Keratinocyte (primary cell): ENCODE data around the gene NDUFS6. TPM values are rescaled to one million over a fixed set of nuclear protein-coding genes. Genes with fewer than 3 reads are reported as not detected.

Experiments
- DNase-seq: peaks from one replicate; pipeline ENCODE4 v3.0.0-alpha.2; 2011; ENCODE audit warnings: low read depth, missing footprints, low spot score
- FAIRE-seq: peaks from 2 replicates; lab custom pipeline; 2011; peaks lifted over from hg19 to GRCh38; lab: Jason Lieb, UNC
- H2AFZ ChIP-seq: 2 replicates; pipeline ENCODE4 v1.6.0; 2012; ENCODE audit warnings: low read length, control low read depth, inconsistent platforms; ENCODE audit not compliant: control insufficient read depth
- H3K27ac ChIP-seq: 2 replicates; pipeline ENCODE4 v1.5.1; 2011; ENCODE audit warnings: low read length; ENCODE audit not compliant: control insufficient read depth, insufficient read depth
- H3K27me3 ChIP-seq: 3 replicates; pipeline ENCODE4 v1.6.0; 2011; ENCODE audit warnings: low read length; ENCODE audit not compliant: control insufficient read depth, insufficient read depth; ENCODE audit errors: extremely low read depth
- H3K36me3 ChIP-seq, 2 experiments: 2 replicates in 1 of 2; 3 replicates in 1 of 2; pipeline ENCODE4 v1.5.1; 2011; ENCODE audit warnings: low read length in 2 of 2, mild to moderate bottlenecking in 1 of 2; ENCODE audit not compliant: control insufficient read depth in 2 of 2, insufficient read depth in 2 of 2; ENCODE audit errors: extremely low read depth in 1 of 2
- H3K4me1 ChIP-seq: 3 replicates; pipeline ENCODE4 v1.5.1; 2011; ENCODE audit warnings: low read length; ENCODE audit not compliant: control insufficient read depth, insufficient read depth; ENCODE audit errors: extremely low read depth
- H3K4me2 ChIP-seq: 3 replicates; pipeline ENCODE4 v1.6.0; 2011; ENCODE audit warnings: low read depth, low read length; ENCODE audit not compliant: control insufficient read depth, insufficient read depth; ENCODE audit errors: extremely low read depth
- H3K4me3 ChIP-seq, 3 experiments: fragments of 200-600 bp in 1 of 3; sonication (generic) in 1 of 3; 2 replicates in 2 of 3; 3 replicates in 1 of 3; pipeline ENCODE4 v1.5.1; 2011 to 2016; ENCODE audit warnings: low read length in 3 of 3, mild to moderate bottlenecking in 3 of 3, control low read depth in 2 of 3, inconsistent platforms in 1 of 3, low read depth in 1 of 3, mixed read lengths in 1 of 3, mixed run types in 1 of 3, moderate library complexity in 1 of 3; ENCODE audit not compliant: control insufficient read depth in 2 of 3, insufficient read depth in 2 of 3; ENCODE audit errors: extremely low read depth in 1 of 3
- H3K79me2 ChIP-seq: 2 replicates; pipeline ENCODE4 v1.6.0; 2012; ENCODE audit warnings: low read length; ENCODE audit not compliant: control insufficient read depth, insufficient read depth
- H3K9ac ChIP-seq: 3 replicates; pipeline ENCODE4 v1.6.0; 2011; ENCODE audit warnings: low read length; ENCODE audit not compliant: control insufficient read depth, insufficient read depth; ENCODE audit errors: extremely low read depth
- H3K9me1 ChIP-seq: 3 replicates; pipeline ENCODE4 v1.6.0; 2011; ENCODE audit warnings: low read length; ENCODE audit not compliant: control insufficient read depth, insufficient read depth; ENCODE audit errors: extremely low read depth
- H3K9me3 ChIP-seq: 2 replicates; pipeline ENCODE4 v1.5.1; 2012; ENCODE audit warnings: low read depth, low read length; ENCODE audit not compliant: control insufficient read depth
- H4K20me1 ChIP-seq: 3 replicates; pipeline ENCODE4 v1.6.0; 2011; ENCODE audit warnings: low read length; ENCODE audit not compliant: control insufficient read depth, insufficient read depth; ENCODE audit errors: extremely low read depth
- EZH2 ChIP-seq: IDR thresholded peaks from one replicate; pipeline ENCODE4 v1.6.1; 2012; ENCODE audit warnings: inconsistent platforms, mild to moderate bottlenecking, low read length, moderate library complexity
- dilution Hi-C: fragments of 300-500 bp; cut with MboI; formaldehyde crosslinking; loops from one replicate; pipeline ENCODE4 v1.7.0; 2020; ENCODE audit warnings: low sequenced_read_pairs; ENCODE audit not compliant: extremely low pct_ligation_motif_present
- polyA plus RNA-seq, 5 experiments: library from polyadenylated mRNA; depleted of rRNA in 3 of 5; stranded (reverse) in 3 of 5; stranded (forward) in 1 of 5; unstranded in 1 of 5; fragments of >200 nt; gene quantifications; 1 replicate in 1 of 5; 2 replicates in 3 of 5; 3 replicates in 1 of 5; pipeline versions ENCODE4 v1.2.1 to v1.2.3, GENCODE V29; 2011 to 2012; ENCODE audit warnings: missing spikeins in 2 of 5, low read depth in 1 of 5, low replicate concordance in 1 of 5
- TF ChIP-seq, protein P1 (sequence below), 3 experiments: IDR thresholded peaks in 1 of 3; conservative IDR thresholded peaks in 1 of 3; optimal IDR thresholded peaks in 1 of 3; 2 replicates in 2 of 3; 3 replicates in 1 of 3; pipeline versions ENCODE3 to v1.5.1; 2011; ENCODE audit warnings: low read length in 3 of 3, mild to moderate bottlenecking in 3 of 3, moderate library complexity in 2 of 3, control low read depth in 1 of 3, inconsistent platforms in 1 of 3; ENCODE audit not compliant: insufficient read depth in 2 of 3; ENCODE audit errors: extremely low read depth in 1 of 3

The NDUFS6 gene
- polyA plus RNA-seq, 1 donor (not counting 4 experiments of a cell fraction or from before 2014, with no cell fraction given), result 66.3 TPM

DNA sequence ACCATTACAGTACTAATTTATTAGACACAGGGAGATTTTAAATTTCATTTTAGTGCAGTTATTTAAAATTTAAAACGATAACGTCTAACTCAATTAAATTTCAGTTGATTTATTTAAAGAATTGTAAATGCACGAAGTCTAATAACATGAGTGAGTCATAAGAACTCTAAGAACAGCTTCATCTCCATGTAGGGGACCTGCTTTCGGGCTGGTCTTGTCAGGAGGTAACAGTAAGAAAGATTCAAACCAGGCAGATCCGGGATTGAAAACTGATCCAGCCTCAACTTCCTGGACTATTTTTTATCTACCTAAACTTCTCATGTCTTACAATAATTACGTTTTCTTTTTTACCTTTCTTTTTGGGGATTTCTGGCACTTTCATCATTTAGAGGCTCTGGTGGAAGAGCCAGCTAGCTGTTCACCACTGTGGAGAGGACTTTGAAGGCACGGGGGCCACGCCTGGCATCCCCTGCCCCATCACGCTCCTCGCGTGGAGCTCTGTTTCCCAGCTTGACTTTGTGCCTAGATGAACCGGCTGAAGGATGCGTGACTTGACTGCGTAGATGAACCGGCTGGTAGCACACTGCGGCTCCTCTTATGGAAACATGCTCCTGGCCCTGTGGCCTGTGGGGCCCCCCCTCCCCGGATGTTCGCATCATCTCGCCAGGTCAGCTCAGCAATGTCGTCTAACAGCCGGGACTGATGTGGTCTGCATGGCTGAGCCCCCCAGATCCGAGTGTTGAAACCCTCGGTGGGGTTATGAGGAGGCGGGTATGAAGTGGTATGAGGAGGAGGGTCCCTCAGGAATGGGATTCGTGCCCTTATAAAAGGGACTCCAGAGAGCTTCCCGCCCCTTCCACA lies 26.0 kb downstream of the NDUFS6 start:
- Histone ChIP-seq H3K79me2 (no peaks in the 10 kb centered on the region), H3K4me2 (peak overlapping the region; percentile 27), H4K20me1 (no peaks in the 10 kb centered on the region), H3K9ac (no peak overlapping the region), H2AFZ (no peak overlapping the region), H3K9me3 (no peaks in the 10 kb centered on the region), H3K4me3 (no peak overlapping the region), H3K4me1 (no peaks in the 10 kb centered on the region), H3K27ac (no peak overlapping the region), H3K9me1 (no peaks in the 10 kb centered on the region), H3K36me3 (peaks cover 0 to 8% of the 10 kb centered on the region in 2 experiments), H3K27me3 (no peaks in the 10 kb centered on the region)
- dilution Hi-C loops, result no loop called here
- no peak for TF ChIP-seq EZH2
- TF ChIP-seq, protein P1, sequence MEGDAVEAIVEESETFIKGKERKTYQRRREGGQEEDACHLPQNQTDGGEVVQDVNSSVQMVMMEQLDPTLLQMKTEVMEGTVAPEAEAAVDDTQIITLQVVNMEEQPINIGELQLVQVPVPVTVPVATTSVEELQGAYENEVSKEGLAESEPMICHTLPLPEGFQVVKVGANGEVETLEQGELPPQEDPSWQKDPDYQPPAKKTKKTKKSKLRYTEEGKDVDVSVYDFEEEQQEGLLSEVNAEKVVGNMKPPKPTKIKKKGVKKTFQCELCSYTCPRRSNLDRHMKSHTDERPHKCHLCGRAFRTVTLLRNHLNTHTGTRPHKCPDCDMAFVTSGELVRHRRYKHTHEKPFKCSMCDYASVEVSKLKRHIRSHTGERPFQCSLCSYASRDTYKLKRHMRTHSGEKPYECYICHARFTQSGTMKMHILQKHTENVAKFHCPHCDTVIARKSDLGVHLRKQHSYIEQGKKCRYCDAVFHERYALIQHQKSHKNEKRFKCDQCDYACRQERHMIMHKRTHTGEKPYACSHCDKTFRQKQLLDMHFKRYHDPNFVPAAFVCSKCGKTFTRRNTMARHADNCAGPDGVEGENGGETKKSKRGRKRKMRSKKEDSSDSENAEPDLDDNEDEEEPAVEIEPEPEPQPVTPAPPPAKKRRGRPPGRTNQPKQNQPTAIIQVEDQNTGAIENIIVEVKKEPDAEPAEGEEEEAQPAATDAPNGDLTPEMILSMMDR (optimal IDR thresholded peaks at IDR 0.05 in 1 of 3, IDR thresholded peaks at IDR 0.05 in 1 of 3, conservative IDR thresholded peaks at IDR 0.05 in 1 of 3; ENCODE audit: extremely low read depth in 1 of 3, insufficient read depth in 2 of 3, low read length in 3 of 3), result no peak
- FAIRE-seq (no peak), DNase-seq (no peak)

DNA sequence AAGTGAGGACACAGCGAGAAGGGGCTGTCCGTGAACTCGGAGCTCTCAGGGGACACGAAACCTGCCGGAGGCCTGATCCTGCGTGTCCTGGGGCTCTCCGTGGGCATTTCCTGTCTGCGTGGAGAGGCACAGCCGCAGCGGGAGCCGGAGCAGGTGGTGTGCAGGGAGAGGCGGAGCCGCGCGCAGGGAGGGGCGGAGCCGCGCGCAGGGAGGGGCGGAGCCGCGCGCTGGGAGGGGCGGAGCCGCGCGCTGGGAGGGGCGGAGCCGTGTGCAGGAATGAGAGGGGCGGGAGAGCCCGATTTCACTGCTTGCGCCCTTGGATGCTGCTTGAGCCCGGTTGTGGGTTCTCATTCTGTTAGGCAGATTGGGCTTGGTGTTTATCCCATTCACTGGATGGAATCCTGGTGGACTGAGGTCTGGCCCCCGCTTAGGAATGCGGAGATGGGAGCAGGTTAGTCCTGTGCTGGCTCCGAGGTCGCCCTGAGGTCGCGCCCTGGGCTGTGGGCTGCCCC lies 26.7 kb downstream of the NDUFS6 start:
- Histone ChIP-seq H3K36me3 (peaks cover 0 to 7% of the 10 kb centered on the region in 2 experiments), H3K27me3 (no peaks in the 10 kb centered on the region), H3K9ac (no peak overlapping the region), H3K4me2 (peak overlapping the region; percentile 27), H3K9me1 (no peaks in the 10 kb centered on the region), H3K27ac (no peak overlapping the region), H3K4me3 (no peak overlapping the region), H3K9me3 (no peaks in the 10 kb centered on the region), H2AFZ (no peak overlapping the region), H3K4me1 (no peaks in the 10 kb centered on the region), H4K20me1 (no peaks in the 10 kb centered on the region), H3K79me2 (no peaks in the 10 kb centered on the region)
- TF ChIP-seq EZH2, result no peak
- TF ChIP-seq, protein P1 (optimal IDR thresholded peaks at IDR 0.05 in 1 of 3, IDR thresholded peaks at IDR 0.05 in 1 of 3, conservative IDR thresholded peaks at IDR 0.05 in 1 of 3; ENCODE audit: extremely low read depth in 1 of 3, insufficient read depth in 2 of 3, low read length in 3 of 3), result no peak
- DNase-seq, result no peak
- dilution Hi-C loops, result no loop called here
- no peak for FAIRE-seq
